Measurements from ENCODE around the gene FZR1.

Gene FZR1

GRCh38 chr19:3462991-3463713 lies 43.0 kb upstream of the FZR1 start:
- Histone ChIP-seq H3K9me3 (ENCODE audit: control insufficient read depth, low read length) (no peaks in the 10 kb centered on the region), H3K4ac (ENCODE audit: low read depth in 1 of 2, low read length in 2 of 2) (no peak overlapping the region), H2BK15ac (ENCODE audit: low read depth, poor library complexity, severe bottlenecking) (peak overlapping the region; percentile 63), H3K79me1 (replicated peaks; ENCODE audit: low read length, poor library complexity, severe bottlenecking) (peaks cover 18% of the 10 kb centered on the region), H3K4me2 (ENCODE audit: low read length, poor library complexity, severe bottlenecking) (no peak overlapping the region), H3K36me3 (ENCODE audit: control insufficient read depth in 1 of 2, insufficient read depth in 2 of 2, low read depth in 1 of 2, low read length in 2 of 2) (peaks cover 31 to 40% of the 10 kb centered on the region in 2 experiments), H3K27ac (ENCODE audit: low read length, poor library complexity, severe bottlenecking) (no peak overlapping the region), H3K14ac (ENCODE audit: low read length in 2 of 2) (no peak overlapping the region), H2AK5ac (ENCODE audit: low read length, severe bottlenecking) (no peak overlapping the region), H2AFZ (ENCODE audit: low read depth, low read length) (no peak overlapping the region), H3K27me3 (ENCODE audit: control insufficient read depth in 1 of 2, insufficient read depth in 1 of 2, low read length in 2 of 2) (no peaks in the 10 kb centered on the region), H3K18ac (ENCODE audit: low read depth in 1 of 2, low read length in 2 of 2) (peak overlapping the region in 1 of 2 experiments; percentile 44), H4K8ac (ENCODE audit: low read length) (no peak overlapping the region), H3K9ac (ENCODE audit: low read length) (no peak overlapping the region), H3K4me3 (ENCODE audit: insufficient read depth in 1 of 2, low read depth in 1 of 2, low read length in 2 of 2) (no peak overlapping the region), H2BK5ac (ENCODE audit: low read depth, low read length, poor library complexity, severe bottlenecking) (no peak overlapping the region), H3K4me1 (ENCODE audit: control insufficient read depth, insufficient read depth, low read depth, low read length) (peaks cover 43% of the 10 kb centered on the region), H2BK12ac (ENCODE audit: low read length in 2 of 2) (peak overlapping the region; percentile 0 to 59), H2BK120ac (ENCODE audit: low read depth, low read length) (no peak overlapping the region), H3K23ac (ENCODE audit: low read length in 2 of 2) (peak overlapping the region in 1 of 2 experiments; percentile 87), H4K91ac (ENCODE audit: low read length) (no peak overlapping the region)
- DNase-seq = no peak
- 49% methylated on average over 33 of the region's 58 CpGs for WGBS

- no peak overlapping the region for H2AFZ ChIP-seq (ENCODE audit: low read depth, low read length)
- peaks cover 31 to 41% of the 10 kb centered on the region in 2 experiments for H3K36me3 ChIP-seq (ENCODE audit: control insufficient read depth in 1 of 2, insufficient read depth in 2 of 2, low read depth in 1 of 2, low read length in 2 of 2)
- H3K4me2 ChIP-seq (ENCODE audit: low read length, poor library complexity, severe bottlenecking) = no peak overlapping the region
- peak overlapping the region in 1 of 2 experiments; percentile 31 for H3K14ac ChIP-seq (ENCODE audit: low read length in 2 of 2)
- H2BK120ac ChIP-seq (ENCODE audit: low read depth, low read length) = no peak overlapping the region
- no peak for DNase-seq
- H3K27me3 ChIP-seq (ENCODE audit: control insufficient read depth in 1 of 2, insufficient read depth in 1 of 2, low read length in 2 of 2) = no peaks in the 10 kb centered on the region
- no peaks in the 10 kb centered on the region for H3K9me3 ChIP-seq (ENCODE audit: control insufficient read depth, low read length)
- H3K4ac ChIP-seq (ENCODE audit: low read depth in 1 of 2, low read length in 2 of 2) = peak overlapping the region in 1 of 2 experiments; percentile 35
- no peak overlapping the region for H2AK5ac ChIP-seq (ENCODE audit: low read length, severe bottlenecking)
- H4K8ac ChIP-seq (ENCODE audit: low read length) = peak overlapping the region; percentile 60
- no peak overlapping the region for H3K4me3 ChIP-seq (ENCODE audit: insufficient read depth in 1 of 2, low read depth in 1 of 2, low read length in 2 of 2)
- H3K4me1 ChIP-seq (ENCODE audit: control insufficient read depth, insufficient read depth, low read depth, low read length) = peaks cover 35% of the 10 kb centered on the region
- H3K9ac ChIP-seq (ENCODE audit: low read length) = no peak overlapping the region
- H2BK12ac ChIP-seq (ENCODE audit: low read length in 2 of 2) = peak overlapping the region in 1 of 2 experiments; percentile 59
- H4K91ac ChIP-seq (ENCODE audit: low read length) = peak overlapping the region; percentile 67
- peak overlapping the region; percentile 31 to 74 for H3K18ac ChIP-seq (ENCODE audit: low read depth in 1 of 2, low read length in 2 of 2)
- 45% methylated on average over 35 of the region's 57 CpGs for WGBS
- no peak overlapping the region for H3K27ac ChIP-seq (ENCODE audit: low read length, poor library complexity, severe bottlenecking)
- peak overlapping the region; percentile 67 for H2BK15ac ChIP-seq (ENCODE audit: low read depth, poor library complexity, severe bottlenecking)
- peaks cover 18% of the 10 kb centered on the region for H3K79me1 ChIP-seq (replicated peaks; ENCODE audit: low read length, poor library complexity, severe bottlenecking)
- no peak overlapping the region for H2BK5ac ChIP-seq (ENCODE audit: low read depth, low read length, poor library complexity, severe bottlenecking)
- no peak overlapping the region for H3K23ac ChIP-seq (ENCODE audit: low read length in 2 of 2)
Observed at GRCh38 chr19:3463714-3464586, 42.2 kb upstream of the FZR1 start.

DNA sequence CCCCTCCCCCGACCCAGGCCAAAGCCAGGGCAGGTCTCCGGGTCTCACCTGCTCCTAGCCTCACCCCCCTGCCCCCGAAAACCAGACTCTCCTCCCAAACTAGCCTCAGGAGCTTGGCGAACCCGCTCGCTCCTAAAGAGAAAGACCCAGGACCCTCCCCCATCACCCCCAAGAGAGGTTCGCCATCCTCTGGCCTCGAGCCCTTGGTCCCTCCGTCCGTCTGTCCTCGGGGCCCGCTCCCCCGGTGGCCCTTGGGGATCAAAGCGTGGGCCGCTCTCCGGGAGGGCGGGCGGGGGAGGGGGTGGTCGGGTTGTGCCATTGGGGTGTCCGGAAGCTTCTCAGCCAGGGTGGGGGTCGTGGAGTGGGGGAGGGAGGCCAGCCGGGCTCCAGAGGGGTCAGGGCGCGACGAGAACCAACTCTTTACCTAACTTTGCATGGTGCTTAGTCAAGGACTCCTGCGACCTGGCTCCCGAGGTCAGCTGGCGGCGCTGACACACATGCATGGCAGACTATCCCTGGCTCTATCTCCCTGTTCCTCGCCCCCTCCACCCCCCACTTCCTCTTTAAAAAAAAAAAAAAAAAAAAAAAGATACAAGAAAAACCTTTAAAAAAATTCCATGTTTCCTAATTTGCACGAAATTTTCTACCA lies 41.4 kb upstream of the FZR1 start:
- Histone ChIP-seq H3K18ac (ENCODE audit: low read depth in 1 of 2, low read length in 2 of 2) (no peak overlapping the region), H3K4ac (ENCODE audit: low read depth in 1 of 2, low read length in 2 of 2) (peak overlapping the region in 1 of 2 experiments; percentile 35), H3K23ac (ENCODE audit: low read length in 2 of 2) (no peak overlapping the region), H2AK5ac (ENCODE audit: low read length, severe bottlenecking) (no peak overlapping the region), H3K79me1 (replicated peaks; ENCODE audit: low read length, poor library complexity, severe bottlenecking) (peaks cover 14% of the 10 kb centered on the region), H2BK15ac (ENCODE audit: low read depth, poor library complexity, severe bottlenecking) (peak overlapping the region; percentile 67), H3K9ac (ENCODE audit: low read length) (no peak overlapping the region), H3K4me1 (ENCODE audit: control insufficient read depth, insufficient read depth, low read depth, low read length) (peaks cover 28% of the 10 kb centered on the region), H3K27ac (ENCODE audit: low read length, poor library complexity, severe bottlenecking) (no peak overlapping the region), H2BK5ac (ENCODE audit: low read depth, low read length, poor library complexity, severe bottlenecking) (no peak overlapping the region), H3K27me3 (ENCODE audit: control insufficient read depth in 1 of 2, insufficient read depth in 1 of 2, low read length in 2 of 2) (no peaks in the 10 kb centered on the region), H3K9me3 (ENCODE audit: control insufficient read depth, low read length) (no peaks in the 10 kb centered on the region), H4K8ac (ENCODE audit: low read length) (no peak overlapping the region), H2BK120ac (ENCODE audit: low read depth, low read length) (no peak overlapping the region), H3K4me3 (ENCODE audit: insufficient read depth in 1 of 2, low read depth in 1 of 2, low read length in 2 of 2) (no peak overlapping the region), H3K4me2 (ENCODE audit: low read length, poor library complexity, severe bottlenecking) (no peak overlapping the region), H3K36me3 (ENCODE audit: control insufficient read depth in 1 of 2, insufficient read depth in 2 of 2, low read depth in 1 of 2, low read length in 2 of 2) (peaks cover 31 to 41% of the 10 kb centered on the region in 2 experiments), H2BK12ac (ENCODE audit: low read length in 2 of 2) (peak overlapping the region in 1 of 2 experiments; percentile 60), H4K91ac (ENCODE audit: low read length) (no peak overlapping the region), H2AFZ (ENCODE audit: low read depth, low read length) (no peak overlapping the region), H3K14ac (ENCODE audit: low read length in 2 of 2) (no peak overlapping the region)
- peak; percentile 56 for DNase-seq
- WGBS = 34% methylated on average over 21 of the region's 31 CpGs
